Adipose tissue (tissue), 3 donors: ENCODE results near the gene THSD4. TPM values are rescaled to one million over a fixed set of nuclear protein-coding genes. Genes with fewer than 3 reads are reported as not detected.

Source experiments
- H3K27ac ChIP-seq: one replicate; pipeline ENCODE4 v1.5.1; 2013; ENCODE audit warnings: low read depth, low read length
- WGBS, 3 donors: extraction: QIAGEN DNeasy Blood & Tissue Kit; methylation state at CpG; one replicate each; pipeline ENCODE4 v1.1.7; 2013; 5-methylcytosine and 5-hydroxymethylcytosine counted together
- polyA plus RNA-seq, 3 donors: library from polyadenylated mRNA; stranded (reverse); fragments of 200-250 nt; gene quantifications; one replicate each; pipeline ENCODE4 v1.2.3, GENCODE V29; 2013
- donor health status: healthy with polysubstance abuse.
- donor health status: Bipolar disorder and iron deficiency.
- donor health status: healthy.

THSD4 gene
- polyA plus RNA-seq, 3 donors, result 1.6 to 3.1 (median 2.4) TPM

DNA sequence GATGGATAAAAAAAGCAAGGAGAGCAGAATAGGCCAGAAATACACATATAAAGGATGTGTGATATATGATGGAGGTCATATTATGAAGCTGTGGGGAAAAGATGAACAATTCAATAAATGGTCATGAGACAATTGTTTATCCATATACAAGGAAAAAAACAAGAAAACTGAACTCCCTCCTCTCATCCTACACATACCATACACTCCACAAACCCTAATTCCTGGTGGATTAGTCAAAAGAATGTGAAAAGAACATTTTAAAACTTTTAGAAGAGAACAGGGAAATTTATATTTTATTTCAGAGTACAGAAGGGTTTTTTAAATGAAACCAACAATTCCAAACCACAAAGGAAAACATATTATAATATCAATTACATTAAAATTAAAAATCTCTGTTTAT lies 660.6 kb downstream of the THSD4 start:
- H3K27ac ChIP-seq, result no peak overlapping the region

DNA sequence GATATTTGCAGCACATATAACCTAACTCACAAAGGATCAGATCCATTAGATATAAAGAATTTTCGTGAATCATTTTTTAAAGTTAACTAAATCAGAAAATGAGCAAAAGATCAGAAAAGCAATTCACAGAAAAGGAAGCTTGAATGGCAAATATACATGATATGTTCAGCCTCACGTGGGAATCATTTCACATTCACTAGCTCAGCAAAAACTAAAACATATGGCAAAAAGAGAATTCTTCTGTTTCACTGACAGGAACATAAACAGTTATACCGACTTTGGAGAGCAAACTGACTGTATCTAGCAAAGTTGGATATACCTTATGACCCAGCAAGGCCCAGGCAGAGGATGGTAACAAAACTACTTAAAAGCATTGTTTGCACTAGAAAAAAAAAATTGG lies 661.0 kb downstream of the THSD4 start:
- 67 to 79% (median 78%) methylated on average over 3 of the region's 3 CpGs for WGBS, 3 donors
- H3K27ac ChIP-seq, result no peak overlapping the region

DNA sequence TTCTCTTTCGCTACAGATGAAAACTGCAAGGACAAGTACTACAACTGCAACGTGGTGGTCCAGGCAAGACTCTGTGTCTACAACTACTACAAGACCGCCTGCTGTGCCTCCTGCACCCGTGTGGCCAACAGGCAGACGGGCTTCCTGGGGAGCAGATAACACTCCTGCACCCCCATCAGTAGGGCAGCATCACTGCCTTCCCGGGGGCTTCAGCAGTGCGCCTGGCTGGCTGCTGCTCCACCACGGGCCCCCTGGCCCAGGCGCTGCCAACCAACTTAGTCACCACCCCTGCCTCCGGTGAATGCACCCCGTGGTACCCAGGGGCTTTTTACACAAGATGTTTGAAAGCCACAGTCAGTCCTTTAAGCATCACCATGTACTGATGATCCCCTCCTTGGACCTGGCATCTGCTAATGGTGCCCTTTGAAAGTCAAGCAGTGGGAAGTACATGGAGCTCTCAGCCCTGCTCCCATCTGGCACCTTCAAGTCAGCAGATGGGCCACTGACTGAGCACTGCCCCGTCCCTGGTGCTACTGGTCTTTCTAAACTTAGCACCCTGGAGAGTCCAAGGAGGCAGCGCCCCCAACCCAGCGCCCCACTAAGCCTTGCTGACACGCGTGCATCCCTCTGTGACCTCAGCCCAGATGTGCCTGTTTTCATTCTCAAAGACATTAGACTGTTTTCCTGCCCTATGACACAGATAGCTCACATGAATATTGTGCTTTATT lies 662.1 kb downstream of the THSD4 start:
- no peak overlapping the region for H3K27ac ChIP-seq
- WGBS, 3 donors, result 81 to 88% (median 81%) methylated on average over 16 of the region's 16 CpGs

DNA sequence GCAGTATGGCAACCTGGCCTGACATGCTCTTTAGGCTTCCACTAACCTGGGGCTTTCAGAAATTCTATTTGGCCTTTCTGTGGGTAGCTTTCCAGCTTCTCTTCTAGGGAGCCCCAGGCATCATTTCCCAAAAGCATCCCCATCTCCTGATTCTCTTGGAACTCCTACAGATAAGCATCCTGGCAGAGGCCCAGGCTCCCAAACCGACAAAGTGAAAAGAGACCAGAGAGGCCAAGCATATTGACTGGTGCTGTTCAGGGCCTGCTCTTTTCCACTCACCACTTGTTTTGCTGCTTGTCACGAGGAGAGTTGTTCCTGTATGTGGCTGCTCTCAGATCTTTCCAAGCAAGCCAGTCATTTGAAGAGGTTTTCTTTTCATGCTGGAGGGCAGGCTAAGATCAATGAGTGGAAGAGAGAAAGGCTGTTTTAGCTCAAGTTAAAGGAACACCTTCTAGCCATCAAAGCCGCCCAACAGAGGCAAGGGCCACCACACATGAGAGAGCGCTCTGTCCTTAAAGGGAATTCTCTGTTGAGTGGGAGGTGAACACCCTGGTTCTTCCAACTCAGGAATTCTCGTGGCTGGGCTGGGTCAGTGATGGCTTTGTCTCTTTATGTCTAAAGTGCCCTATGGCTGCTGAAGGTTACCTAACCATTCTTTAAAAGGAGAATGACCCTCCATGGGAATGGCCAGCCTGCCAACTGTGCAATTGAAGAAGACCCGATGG lies 664.0 kb downstream of the THSD4 start:
- no peak overlapping the region for H3K27ac ChIP-seq
- WGBS, 3 donors, result 83 to 93% (median 91%) methylated on average over 6 of the region's 6 CpGs

DNA sequence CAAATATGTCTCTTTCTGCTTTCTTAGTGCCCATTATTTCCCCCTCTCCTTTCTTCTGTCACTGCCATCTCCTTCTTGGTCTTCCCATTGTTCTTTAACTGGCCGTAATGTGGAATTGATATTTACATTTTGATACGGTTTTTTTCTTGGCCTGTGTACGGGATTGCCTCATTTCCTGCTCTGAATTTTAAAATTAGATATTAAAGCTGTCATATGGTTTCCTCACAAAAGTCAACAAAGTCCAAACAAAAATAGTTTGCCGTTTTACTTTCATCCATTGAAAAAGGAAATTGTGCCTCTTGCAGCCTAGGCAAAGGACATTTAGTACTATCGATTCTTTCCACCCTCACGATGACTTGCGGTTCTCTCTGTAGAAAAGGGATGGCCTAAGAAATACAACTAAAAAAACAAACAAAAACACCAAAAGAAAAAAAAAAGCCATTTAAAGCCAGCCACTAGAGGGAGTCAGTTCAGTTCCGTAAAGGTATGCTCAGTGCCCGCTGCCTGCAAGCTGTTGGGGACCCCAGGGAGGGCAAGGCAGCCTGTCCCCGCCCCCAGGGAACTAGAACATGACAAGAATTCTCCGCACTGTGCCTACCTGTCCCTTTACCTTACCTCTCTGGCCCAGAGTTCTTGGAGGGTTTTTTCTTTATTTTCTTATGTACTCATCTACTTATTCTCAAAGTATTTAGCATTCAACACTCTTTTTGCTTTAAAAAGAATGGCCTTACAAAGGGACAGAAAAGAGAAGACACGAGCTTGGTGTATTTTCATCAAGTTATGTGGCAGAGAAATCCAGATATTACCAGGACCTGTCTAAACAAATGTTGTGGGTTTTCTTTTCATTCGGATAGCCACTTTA lies 665.1 kb downstream of the THSD4 start:
- no peak overlapping the region for H3K27ac ChIP-seq
- 15 to 17% (median 16%) methylated on average over 13 of the region's 13 CpGs for WGBS, 3 donors

DNA sequence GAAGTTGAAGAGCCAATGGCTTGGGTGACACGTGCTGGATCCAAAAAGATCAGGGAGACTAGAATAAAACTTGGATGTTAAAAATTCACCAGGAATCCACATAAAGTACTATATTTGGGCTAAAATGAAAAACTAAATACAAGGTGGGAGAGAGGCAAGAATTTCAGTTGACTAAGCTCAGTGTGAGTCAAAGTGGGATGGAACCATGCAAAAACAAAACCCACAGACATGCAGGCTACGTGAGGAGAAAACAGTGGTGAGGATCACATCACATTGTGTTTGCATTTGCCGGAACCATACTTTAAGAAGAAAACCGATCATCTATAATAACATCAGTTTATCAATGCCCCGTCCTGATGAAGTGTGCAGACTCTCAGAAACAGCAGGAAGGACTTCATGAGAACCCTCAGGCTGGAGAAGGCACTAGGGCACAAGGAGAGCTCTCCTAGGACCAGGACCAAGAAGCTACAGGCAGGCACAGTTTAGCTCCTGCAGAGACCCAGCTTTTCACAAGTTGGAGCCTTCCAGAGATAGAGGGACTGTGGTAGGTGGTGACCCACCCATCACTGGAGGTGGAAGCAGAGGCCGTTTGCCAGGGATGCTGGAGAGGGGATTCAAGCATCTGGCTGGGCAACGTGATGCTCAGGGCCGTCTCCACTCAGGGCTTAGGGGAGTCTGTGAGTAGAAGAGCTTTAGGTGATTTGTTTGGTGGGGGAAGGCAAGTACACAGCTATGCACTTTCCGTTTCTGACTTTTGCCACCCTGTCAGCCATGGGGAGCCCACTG lies 666.1 kb downstream of the THSD4 start:
- H3K27ac ChIP-seq, result no peak overlapping the region
- 59 to 87% (median 85%) methylated on average over 9 of the region's 9 CpGs for WGBS, 3 donors

DNA sequence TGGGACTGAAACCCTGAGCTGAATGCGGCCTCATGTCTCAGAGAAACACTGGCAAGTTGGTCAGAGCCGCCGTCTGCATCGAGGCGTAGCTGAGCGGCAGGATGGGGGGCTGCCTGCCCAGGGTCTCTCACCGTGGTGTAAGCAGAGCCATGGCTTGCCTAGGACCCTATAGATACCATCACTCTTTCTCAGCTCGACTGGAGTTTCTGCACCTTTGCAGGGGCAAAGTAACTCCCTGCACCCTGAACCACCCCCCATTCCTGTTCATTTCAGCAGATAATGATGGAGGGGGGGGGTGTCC lies 666.6 kb downstream of the THSD4 start:
- no peak overlapping the region for H3K27ac ChIP-seq
- 66 to 93% (median 88%) methylated on average over 8 of the region's 8 CpGs for WGBS, 3 donors

DNA sequence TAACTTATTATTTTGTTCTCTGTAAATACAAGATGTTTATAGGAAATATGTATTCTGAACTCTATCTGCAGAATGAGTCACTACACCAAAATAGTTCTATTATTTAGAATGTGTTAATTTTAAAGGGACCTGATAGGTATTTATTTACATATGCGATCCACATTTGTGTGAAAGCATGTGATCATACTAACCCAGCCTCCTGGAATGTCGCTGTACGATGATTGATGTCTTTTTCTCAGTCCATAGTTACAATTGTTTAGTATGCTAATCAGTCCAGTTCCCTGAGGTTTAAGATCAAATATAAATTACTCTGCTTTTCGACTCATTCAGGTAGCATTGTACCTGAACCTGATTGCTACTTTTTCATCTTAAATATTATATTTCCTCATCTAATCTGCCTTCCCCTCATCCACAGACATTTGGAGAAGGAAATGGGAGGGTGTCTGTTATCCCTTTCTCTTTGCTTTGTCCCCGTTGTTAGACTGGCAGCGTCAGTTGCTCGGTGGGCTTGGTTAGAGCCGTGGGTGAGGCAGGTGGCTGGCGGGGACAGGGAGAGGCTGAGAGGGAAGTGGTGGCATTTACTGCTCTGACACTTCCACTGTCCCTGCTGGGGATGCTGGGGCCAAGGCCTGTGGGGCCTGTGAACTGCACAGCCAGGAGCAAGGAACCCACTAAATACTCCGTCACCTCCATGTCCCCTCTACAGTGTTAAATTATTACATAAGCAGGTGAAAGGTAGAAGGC lies 667.3 kb downstream of the THSD4 start:
- WGBS, 3 donors, result 48 to 79% (median 68%) methylated on average over 10 of the region's 10 CpGs
- no peak overlapping the region for H3K27ac ChIP-seq

DNA sequence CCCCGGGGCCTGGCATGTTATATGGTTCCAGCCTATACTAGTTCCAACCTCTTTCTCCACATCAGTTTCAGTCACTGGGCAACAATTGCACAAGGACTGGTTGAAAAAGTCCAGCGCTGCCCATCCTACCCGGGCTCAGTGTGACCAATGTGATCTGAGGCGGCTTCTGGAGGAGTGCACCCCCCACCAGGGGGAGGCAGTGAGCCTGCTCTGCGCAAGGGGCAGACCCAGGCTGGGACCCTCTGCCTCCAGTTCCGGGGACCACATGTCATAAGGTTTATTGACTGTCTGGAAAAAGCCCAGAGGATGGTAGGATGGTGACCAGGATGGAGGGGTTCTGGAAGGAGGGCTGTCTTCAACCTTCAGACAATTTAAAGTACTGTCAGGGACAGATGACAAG lies 669.4 kb downstream of the THSD4 start:
- H3K27ac ChIP-seq, result no peak overlapping the region
- WGBS, 3 donors, result 66 to 76% (median 70%) methylated on average over 6 of the region's 6 CpGs

DNA sequence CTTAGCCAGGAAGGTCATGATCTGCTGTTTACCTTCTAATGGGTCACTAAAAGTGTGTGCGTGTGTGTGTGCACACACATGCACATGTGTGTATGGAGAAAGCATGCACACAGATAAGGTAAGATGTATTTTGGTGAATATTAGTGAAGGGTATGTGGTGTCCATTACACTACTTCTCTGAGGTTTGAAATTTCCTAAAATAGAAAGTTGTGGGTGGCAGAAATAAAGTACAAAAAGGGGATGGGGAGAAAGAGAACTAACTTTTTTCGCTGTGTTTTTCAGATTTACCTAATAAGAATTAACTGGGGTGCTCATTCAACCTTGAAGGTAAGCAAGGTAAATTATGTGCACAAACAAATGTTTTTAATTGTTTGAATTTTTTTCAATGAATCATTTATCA lies 670.7 kb downstream of the THSD4 start:
- WGBS, 3 donors, result 71 to 90% (median 88%) methylated on average over 2 of the region's 2 CpGs
- H3K27ac ChIP-seq, result no peak overlapping the region

DNA sequence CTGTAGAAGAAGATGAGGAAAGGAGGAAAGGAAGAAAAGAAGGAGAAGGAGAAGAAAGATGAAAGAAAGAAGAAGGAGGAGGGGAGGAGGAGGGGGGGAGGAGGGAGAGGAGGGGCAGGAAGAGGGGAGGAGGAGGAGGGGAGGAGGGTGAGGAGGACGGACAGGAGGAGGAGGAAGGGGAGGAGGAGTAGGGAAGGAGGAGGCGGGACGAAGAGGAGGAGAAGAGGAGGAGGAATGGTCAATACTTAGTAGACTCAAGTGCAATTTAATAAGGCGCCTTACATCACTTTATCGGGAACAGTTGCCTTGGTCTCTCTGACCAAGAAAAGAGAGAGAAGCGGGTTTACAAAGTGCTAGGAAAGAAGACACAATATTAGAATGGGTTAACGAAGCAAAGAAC lies 671.4 kb downstream of the THSD4 start:
- no peak overlapping the region for H3K27ac ChIP-seq
- 78 to 83% (median 80%) methylated on average over 7 of the region's 7 CpGs for WGBS, 3 donors

DNA sequence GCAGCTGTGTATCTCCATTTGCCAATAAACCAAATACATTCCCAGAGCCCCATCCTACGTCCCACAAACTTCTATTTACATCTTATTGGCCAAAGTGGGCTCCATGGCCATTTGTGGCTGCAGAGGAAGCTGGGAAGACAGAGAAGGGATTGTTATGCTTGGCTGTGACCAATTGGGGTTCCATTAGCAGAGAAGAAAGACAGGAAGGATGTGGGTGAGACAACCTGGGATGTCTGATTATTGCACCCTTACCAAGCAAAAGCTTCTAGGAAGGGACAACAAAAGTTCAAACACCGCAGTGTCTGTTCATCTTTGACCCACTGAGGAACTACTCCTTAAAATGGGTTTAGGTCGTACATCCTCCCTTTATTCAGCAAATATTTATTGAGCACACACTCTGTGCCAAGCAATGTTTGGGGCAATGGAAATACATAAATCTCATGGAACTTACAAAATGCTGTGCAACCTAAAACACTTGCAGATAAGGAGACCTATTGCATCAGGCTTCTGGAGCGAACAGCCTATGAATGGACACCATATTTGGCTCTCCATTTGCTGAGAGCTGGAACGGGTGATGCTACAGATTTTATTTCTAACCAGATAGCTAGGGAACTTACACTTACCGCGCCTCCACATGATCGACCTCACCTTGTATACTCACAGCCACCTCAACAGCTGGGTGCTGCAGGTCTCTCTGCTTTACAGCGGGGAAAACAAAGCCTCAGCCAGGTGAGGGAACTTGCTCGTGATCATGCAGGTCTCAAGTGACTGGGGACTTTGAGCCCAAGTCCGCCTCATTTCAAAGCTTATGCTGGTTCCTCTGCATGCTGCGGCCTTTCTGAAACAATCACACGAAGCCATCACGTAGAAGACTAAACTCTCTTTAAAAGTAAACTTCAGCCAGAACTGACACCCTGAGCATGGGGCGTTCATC lies 673.6 kb downstream of the THSD4 start:
- WGBS, 3 donors, result 74 to 85% (median 81%) methylated on average over 15 of the region's 15 CpGs
- no peak overlapping the region for H3K27ac ChIP-seq

DNA sequence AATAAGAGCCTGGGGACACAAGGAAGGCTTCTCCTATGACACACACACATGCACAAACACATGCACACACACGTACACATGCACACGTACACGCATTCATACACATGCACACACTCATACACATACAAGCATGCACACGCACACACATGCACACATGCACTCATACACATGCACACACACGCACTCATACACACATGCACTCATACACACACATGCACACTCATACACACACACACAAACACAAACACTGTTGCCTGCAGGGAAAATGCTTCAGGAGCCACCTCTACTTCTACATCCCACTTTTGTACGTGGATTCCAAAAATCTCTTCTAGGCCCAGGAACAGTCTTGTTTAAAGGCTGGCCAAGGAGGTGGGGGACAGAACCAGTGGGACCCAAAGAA lies 674.3 kb downstream of the THSD4 start:
- no peak overlapping the region for H3K27ac ChIP-seq
- WGBS, 3 donors, result 84 to 96% (median 90%) methylated on average over 6 of the region's 6 CpGs

DNA sequence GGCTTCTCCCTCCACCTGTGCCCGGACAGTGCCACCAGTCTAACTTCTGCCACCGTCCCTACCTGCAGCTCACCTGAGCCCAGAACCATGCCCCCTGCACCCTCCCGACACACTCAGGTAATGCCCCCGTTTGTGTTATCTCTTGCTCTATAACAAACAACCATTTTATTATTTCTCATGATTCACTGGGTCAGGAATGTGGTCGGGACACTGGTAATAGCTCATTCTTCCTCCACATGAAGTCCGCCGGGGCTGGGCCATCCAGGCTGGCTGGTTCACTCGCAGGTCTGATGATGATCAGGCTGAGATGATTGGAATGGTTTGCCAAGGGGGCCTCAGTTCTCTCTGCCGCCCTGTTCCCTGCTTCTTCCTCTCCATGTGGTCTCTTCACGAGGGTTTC lies 674.8 kb downstream of the THSD4 start:
- 57 to 85% (median 79%) methylated on average over 10 of the region's 10 CpGs for WGBS, 3 donors
- H3K27ac ChIP-seq, result no peak overlapping the region

DNA sequence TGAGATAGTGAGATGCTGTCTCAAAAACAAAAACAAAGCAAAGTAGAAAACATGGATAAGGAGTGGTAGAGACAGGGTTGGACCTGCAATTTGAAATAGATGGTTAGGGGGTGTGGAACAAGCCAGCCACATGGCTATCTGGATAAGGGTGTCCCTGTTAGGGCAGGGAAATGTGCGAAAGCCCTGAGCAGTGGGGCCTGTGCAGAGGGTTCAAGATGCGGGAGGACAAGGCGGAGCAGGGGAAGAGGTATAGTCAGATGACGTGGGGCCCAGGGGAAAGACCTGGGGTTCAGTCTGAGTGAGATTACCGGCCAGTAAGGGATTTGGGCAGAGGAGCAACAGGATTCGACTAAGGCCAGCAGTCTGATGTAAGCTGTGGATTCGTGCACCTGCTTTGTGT lies 676.7 kb downstream of the THSD4 start:
- H3K27ac ChIP-seq, result no peak overlapping the region
- 89 to 93% (median 90%) methylated on average over 7 of the region's 7 CpGs for WGBS, 3 donors

DNA sequence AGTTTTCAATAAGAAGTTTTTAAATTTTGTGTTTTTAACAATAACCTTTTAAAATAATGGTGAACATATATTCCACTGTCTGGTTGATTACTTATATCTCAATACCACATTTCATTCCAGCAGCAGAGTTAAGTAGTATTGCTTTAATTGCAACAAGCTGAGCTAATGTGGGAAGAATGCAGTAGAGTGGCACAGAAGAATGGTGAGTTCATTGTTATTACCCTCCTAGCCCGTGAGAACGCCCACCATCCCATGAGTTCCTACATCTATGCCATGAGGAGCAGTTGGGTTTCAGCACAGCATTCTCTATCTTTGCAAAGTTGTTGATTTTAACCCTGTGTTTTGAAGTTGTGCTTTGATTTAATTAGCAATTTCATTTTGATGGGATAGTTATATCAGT lies 677.2 kb downstream of the THSD4 start:
- 26 to 59% (median 49%) methylated on average over 2 of the region's 2 CpGs for WGBS, 3 donors
- H3K27ac ChIP-seq, result no peak overlapping the region

DNA sequence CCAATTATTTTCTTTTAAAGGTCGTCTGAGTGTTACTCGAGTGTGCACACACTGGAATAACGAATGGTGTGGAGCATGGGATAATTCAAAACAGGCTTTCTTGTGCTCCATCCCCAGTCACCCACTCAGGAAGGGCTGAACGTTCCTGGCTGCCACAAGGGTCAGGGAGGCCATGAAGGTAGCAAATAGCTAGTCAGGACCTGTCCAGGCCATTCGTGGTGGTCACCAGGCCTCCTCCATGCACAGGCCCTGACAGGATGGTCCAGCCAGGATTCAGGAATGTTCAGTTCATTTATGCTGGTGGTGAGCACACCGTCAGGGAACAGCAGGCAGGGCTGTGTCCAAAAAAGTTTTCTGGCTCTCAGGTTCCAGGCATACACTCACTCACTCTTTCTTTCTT lies 683.4 kb downstream of the THSD4 start:
- 52 to 75% (median 74%) methylated on average over 6 of the region's 6 CpGs for WGBS, 3 donors

More for the DNA sequence above, 683.4 kb downstream of the THSD4 start:
- no peak overlapping the region for H3K27ac ChIP-seq
